UCSD-AML1 (cell line): ENCODE measurements around the gene MEGF9.

ENCODE experiments used
- DNase-seq: peaks from one replicate; lab custom pipeline; 2025; ENCODE audit not compliant: unreplicated experiment; lab: John Stamatoyannopoulos, UW

Gene MEGF9

DNA sequence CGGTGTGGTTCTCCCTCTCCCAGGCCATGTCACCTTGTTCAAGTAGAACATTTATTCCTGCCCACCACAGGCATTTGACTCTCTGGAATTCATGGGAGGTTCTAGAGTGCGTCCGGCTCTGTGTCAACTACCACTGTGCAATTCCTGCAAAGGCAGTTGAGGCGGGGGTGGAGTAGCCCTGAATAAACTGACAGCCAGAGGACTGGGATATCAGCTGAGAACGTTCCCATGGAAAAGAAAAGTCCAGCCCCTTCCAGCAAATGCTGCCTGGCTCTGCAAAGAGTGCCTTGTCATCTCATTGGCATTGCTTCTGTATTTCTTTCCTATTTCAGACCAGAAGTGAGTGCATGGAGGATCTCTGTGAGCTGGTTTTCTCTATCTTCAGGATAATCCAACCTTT lies 18.9 kb upstream of the MEGF9 start:
- DNase-seq, result no peak

GRCh38 chr9:120730654-120731514 lies 16.6 kb upstream of the MEGF9 start:
- no peak for DNase-seq

GRCh38 chr9:120729791-120730241 lies 15.5 kb upstream of the MEGF9 start:
- no peak for DNase-seq

DNA sequence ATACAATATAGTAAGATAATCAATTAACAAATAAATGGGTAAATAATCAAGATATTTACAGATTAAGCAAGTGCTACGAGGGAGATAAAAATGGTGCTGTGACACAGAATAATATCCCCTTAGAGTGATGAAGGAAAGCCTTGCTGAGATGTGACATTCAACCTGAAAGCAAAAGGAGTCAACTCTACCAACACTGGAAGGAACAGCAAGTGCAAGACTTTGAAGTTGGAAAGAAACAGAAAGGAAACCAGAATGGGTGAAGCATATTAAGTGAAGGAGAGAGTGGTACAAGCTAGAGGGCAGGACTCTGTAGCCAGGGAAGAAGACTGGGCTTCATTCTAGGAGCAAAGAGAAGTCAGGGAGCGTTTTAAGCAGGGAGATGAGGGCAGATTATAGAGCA lies 12.2 kb upstream of the MEGF9 start:
- DNase-seq, result no peak

DNA sequence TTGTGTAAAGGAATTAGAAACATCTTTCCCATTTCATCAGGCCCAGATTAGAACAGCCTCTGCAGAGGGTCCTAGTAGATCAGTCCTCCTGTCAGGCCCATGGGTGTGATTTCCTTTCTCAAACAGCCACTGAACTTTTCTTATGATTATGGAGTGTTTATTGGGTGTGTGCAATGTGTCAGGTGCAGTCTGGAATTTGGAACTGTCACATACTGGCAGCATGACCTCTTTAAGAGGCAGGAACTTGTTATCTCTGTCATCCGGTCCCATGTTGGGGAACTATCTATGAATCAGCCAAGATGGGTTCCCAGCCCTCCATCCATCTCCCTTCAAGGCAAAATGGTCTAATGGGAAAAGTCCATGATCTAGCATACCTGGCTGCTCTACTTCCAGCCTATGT lies 11.6 kb upstream of the MEGF9 start:
- DNase-seq, result no peak

DNA sequence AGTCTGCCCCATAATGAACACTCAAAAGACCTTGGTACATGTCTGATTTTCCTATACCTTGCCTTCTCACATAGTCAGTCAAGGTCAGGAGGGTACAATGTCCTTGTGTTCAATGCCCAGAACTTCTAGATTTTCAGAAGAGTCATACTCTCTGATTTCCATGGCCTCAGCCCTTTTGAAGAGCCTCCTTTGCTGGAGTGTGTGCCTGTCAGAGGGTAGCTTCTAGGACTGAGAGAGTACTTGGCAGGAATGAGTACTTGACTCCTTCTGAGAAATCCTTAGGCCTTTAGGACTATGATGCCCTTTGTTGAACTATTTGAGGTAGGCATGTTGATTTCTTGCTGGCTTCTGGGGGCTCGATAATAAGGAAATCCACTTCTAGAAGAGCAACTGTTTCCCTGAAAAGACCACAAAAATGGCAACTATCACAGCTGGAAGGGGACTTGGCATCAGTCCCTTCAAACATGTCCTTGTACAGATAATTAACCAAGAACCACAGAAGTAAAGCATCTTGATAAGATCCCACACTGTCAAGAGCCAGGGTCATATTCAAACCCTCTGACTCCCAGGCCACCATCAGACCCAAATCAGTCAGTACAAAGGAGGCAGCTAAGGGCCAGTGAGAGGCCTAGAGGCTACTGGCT lies 10.6 kb upstream of the MEGF9 start:
- DNase-seq, result no peak

- DNase-seq, result no peak
Observed at GRCh38 chr9:120723565-120723964, 9.3 kb upstream of the MEGF9 start.

DNA sequence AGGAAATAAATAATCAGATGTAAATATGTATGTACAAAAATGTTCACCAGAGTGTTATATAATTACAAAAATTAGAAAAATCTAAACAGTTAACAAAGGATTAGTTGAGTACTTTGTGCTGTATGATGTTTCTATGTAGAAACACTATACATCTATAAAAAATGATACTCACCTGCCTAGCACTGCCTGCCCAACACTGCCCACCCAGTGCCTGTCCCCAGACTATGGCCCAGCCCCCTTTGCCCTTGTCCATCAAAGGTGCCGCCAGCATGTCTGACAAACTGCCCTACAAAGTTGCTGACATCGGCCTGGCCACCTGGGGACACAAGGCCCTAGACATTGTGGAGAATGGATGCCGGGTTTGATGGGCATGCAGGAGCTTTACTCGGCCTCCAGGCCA lies 6.1 kb upstream of the MEGF9 start:
- no peak for DNase-seq

- no peak for DNase-seq
Observed at GRCh38 chr9:120718316-120718715, 4.0 kb upstream of the MEGF9 start.

DNA sequence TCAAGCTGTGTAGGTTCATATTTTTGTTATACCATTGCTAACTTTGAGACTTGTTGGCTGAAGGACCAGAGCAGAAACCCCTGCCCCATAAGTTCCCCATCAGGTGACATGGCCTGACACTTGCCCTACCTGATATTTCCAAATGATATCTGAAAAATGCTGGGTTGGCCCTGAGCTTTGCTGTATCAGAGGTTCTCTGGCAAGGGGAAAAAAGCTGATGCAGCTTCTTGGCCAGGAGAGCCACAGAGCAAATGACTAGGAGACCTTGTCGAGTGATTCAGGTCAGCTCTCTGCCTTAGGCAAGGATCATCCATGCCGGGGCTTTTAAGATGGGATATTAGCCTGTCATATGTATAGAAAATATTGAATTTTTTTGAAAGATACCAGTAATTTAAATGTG lies 2.9 kb upstream of the MEGF9 start:
- no peak for DNase-seq

- DNase-seq, result no peak
Observed at GRCh38 chr9:120716483-120716882, 2.2 kb upstream of the MEGF9 start.

DNA sequence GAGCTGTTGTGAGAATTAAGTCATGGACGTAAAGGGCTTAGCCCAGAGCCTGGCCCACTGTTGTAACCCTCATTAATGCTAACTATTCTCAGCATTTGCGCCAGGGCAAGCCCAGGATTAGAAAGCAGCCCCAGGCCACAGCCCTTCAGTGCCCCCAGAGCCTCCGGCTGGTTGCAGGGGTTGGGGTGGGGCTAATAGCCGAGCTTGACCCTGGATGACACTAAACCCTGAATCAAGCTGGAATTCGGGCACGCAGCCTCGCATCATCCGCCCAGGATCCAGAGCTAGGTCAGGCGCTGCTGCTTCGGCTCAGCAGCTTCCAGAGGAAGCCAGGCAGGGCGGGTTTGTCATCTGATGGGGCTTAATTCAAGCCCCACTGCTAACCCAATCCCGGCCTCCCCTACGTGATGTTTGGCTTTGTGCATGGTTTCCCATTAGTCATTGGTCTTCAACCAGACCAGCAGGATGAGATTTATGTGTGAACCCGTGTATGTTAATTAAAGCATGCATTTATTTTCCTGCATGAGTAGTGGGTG lies 1.2 kb upstream of the MEGF9 start:
- no peak for DNase-seq

DNA sequence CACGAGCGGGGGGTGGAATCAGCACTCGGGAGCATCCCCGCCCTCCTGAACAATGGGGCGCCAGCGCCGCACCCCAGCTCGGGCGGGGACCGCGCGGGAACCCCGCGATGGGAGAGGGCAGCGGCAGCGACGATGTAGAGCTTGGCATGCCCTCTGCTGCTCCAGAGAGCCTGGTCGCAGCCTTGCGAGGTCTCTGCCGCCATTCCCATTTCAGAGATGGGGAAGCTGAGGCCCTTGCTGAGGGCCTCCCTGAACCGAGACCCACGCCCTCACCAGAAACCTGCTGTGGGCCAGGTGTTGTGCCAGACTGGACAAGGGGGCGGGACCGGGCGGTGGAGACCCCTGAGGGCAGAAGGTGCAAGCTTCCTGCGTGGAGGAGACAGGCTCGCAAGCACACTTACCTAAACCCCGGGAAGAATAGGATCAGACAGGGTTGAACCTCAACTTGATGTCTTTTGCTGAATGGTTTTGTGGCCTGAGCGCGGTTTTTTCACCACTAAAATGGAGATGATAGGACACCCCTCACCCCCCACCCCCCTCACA lies 647 bp upstream of the MEGF9 start:
- no peak for DNase-seq

DNA sequence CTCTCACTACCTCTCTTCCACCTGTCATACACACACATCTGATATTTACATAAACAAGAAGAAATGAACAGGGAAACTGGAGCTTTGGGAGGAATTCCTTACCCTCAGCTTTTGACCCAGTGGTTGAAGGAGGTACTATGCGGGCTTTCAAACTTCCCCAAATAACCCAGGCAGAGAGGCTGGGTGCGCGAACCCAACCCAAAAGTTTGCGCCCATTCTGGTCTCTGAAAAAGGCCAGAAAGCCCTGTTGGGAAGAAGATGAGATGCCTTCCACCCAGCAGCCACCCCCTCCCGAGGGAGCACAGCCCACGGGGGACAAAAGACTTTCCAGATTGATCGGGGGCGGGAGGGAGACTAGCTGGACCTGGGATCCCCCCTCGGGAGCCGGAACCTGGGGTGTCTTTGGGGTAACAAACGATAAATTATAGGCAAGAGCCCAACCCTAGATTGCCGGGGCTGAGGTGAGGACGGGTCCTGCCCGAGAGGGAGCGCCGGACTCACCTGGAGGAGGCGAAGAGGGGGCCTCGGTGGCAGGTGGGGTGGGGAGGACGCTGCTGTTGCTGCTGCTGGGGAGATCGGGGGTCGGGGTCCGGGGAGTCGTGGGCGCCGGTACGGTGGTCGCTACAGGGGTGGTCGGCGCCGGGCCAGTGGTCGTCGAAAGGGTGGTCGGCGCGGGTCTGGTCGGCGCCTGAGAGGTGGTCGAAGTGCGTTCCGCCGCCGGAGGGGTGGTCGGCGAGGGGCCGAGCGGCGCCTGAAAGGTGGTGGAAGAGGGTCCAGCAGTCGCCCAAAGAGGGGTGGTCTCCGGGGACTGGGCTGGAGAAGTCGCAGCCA lies 798 bp downstream of the MEGF9 start:
- no peak for DNase-seq

DNA sequence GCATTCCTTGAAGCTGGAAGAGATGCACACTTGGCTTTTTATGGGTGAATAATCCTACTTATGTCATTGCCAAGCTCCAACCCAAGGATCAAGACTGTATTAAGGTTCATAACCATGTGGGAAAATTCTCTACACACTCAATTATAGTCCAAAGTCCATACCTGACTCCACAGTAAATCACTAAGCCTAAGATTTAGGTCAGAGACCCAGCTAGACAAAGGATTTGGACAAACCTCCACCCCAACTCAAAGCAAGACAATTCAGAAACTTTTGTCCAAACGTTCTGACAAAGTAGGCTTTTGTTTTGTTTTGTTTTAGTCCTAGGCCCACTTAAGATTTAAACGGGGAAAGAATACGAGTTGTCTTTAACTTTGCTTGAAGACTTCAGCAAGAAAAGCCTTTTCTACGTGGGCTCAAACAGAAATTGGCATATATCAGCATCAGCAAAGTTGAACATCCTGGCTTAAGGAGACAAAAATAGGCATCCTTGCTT lies 1.7 kb downstream of the MEGF9 start:
- DNase-seq, result no peak

- no peak for DNase-seq
Observed at GRCh38 chr9:120711841-120712538, 2.3 kb downstream of the MEGF9 start.

GRCh38 chr9:120711354-120711753 lies 2.9 kb downstream of the MEGF9 start:
- DNase-seq, result no peak

DNA sequence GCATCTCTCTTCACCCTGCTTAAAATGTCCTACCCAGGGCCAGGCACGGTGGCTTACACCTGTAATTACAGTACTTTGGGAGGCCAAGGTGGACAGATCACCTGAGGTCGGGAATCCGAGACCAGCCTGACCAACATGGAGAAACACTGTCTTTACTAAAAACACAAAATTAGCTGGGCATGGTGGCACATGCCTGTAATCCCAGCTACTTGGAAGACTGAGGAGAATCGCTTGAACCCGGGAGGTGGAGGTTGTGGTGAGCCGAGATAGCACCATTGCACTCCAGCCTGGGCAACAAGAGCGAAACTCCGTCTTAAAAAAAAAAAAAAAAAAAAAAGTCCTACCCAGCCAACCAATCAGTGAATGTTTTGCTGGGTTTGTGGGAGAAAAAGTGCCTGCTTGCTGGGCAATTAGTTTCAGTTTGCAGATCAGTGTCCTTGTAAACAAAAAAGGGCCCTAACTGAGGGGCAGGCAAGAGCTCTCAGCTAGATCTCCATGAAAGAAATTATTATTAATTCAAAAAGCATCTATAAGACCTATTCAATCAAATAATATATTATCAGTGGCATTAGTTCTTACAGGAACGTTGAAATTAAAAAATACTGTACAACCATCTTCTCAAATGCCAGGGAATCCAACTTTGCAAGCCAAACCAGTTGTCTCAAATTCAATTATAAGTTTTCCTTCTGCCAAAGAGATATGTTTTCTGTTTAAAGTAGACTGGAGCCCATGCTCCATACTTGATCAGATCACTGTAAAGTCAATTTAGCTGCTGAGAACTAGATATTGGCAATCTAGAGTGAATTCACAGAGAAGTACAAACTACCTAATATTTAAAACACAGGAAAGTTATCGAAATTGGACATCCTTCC lies 3.9 kb downstream of the MEGF9 start:
- DNase-seq, result no peak

DNA sequence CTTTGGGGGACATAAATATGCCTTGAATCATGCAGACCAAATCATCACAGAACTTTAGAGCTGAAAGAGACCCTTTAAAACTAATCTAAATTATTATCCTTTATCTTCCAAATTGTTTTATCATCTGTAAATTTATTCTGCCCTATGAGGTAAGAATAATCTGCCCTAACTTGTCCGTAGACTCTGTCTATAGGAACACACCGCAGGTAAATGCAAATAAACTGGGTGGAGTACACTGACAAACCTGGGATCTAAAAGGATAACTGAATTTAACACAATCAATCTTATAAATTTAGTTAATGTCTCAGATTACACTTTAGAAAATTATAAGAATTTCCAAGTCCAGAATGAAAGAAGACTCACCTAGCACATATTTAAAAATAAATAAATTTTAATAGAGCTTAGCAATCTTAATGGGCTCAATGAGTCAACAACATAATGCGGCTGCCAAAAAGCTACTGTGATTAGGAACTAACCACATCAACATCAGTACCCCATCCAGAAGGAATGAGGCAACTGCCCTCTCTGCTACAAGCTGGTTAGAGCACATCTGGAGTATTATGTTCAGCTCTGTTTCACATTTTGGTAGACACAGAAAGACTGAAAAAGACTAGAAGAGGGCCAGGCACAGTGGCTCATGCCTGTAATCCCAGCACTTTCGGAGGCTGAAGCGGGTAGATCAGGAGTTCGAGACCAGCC lies 5.6 kb downstream of the MEGF9 start:
- DNase-seq, result no peak
